Astrocyte of the cerebellum (primary cell): ENCODE measurements around the gene UBL4B.

Experiments used
- DNase-seq: peaks from one replicate; pipeline ENCODE4 v3.0.0-alpha.2; 2011; ENCODE audit warnings: low read depth
- H3K4me3 ChIP-seq: 2 replicates; pipeline ENCODE4 v1.5.1; 2011; ENCODE audit warnings: mild to moderate bottlenecking, low read depth, low read length, moderate library complexity
- in situ Hi-C: cut with HindIII; loops from 2 replicates; pipeline ENCODE4 v1.10.0; 2017; ENCODE audit warnings: low sequenced_read_pairs
- TF ChIP-seq, protein P1 (sequence below): IDR thresholded peaks from 2 replicates; pipeline ENCODE4 v1.5.1; 2012; ENCODE audit warnings: low read length, low read depth, moderate library complexity, mild to moderate bottlenecking; ENCODE audit errors: missing control alignments

Gene UBL4B

GRCh38 chr1:110112143-110112542 is at the start of gene UBL4B:
TSS of gene UBL4B (plus strand) at chr1:110112443. CDS start at chr1:110112535, 92 bp downstream.
- no peak for DNase-seq
- H3K4me3 ChIP-seq: no peak within 1 kb of the TSS
- TF ChIP-seq, protein P1, sequence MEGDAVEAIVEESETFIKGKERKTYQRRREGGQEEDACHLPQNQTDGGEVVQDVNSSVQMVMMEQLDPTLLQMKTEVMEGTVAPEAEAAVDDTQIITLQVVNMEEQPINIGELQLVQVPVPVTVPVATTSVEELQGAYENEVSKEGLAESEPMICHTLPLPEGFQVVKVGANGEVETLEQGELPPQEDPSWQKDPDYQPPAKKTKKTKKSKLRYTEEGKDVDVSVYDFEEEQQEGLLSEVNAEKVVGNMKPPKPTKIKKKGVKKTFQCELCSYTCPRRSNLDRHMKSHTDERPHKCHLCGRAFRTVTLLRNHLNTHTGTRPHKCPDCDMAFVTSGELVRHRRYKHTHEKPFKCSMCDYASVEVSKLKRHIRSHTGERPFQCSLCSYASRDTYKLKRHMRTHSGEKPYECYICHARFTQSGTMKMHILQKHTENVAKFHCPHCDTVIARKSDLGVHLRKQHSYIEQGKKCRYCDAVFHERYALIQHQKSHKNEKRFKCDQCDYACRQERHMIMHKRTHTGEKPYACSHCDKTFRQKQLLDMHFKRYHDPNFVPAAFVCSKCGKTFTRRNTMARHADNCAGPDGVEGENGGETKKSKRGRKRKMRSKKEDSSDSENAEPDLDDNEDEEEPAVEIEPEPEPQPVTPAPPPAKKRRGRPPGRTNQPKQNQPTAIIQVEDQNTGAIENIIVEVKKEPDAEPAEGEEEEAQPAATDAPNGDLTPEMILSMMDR: no peak
- in situ Hi-C loops: no loop called here

- TF ChIP-seq, protein P1: no peak
- no peak overlapping the region for H3K4me3 ChIP-seq
- in situ Hi-C loops: no loop called here
- no peak for DNase-seq
Measured at GRCh38 chr1:110062612-110063011, 49.6 kb upstream of the UBL4B start.

- in situ Hi-C loops: no loop called here
- no peak overlapping the region for H3K4me3 ChIP-seq
- DNase-seq: no peak
- TF ChIP-seq, protein P1: no peak
Measured at GRCh38 chr1:110063781-110064180, 48.5 kb upstream of the UBL4B start.

DNA sequence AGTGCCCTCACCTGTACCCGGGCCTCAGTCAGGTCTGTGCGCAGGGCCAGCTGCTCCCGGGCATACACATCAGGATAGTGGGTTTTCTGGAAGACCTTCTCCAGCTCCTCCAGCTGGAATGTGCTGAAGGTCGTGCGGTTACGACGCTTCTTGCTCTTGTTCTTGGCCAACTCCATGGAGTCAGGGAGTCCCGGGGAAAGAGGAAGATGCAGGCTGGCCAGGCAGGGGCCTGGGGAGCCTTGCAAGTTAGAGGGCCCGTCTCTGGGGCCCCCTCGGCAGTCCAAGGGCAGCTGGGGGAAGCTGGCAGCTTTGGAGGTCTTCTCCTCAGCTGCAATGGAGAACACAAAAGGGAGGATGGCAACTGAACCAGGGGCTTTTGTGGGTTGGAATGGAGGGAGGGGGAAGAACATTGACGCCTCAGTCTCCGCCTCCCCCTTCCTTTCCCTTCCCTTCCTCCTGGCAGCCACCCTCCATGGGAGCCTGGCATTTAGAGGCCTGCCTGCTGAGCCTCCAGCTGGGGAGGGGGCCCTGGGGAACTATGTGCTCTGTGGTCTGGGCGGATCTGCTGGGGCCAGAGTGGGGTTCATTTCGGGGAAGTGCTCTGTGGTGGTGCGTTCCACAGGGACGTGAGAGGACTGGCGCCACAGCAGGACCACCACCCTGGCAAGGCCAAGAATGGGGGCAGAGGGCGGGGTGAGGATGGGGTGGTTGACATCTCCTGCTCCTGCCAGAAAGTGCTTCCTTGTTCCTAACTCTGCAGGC is 47.5 kb upstream of the UBL4B start:
- H3K4me3 ChIP-seq: no peak overlapping the region
- TF ChIP-seq, protein P1: no peak
- DNase-seq: no peak
- in situ Hi-C loops: no loop called here

GRCh38 chr1:110065841-110066240 is 46.4 kb upstream of the UBL4B start:
- no peak overlapping the region for H3K4me3 ChIP-seq
- DNase-seq: no peak
- in situ Hi-C loops: no loop called here
- TF ChIP-seq, protein P1: no peak

DNA sequence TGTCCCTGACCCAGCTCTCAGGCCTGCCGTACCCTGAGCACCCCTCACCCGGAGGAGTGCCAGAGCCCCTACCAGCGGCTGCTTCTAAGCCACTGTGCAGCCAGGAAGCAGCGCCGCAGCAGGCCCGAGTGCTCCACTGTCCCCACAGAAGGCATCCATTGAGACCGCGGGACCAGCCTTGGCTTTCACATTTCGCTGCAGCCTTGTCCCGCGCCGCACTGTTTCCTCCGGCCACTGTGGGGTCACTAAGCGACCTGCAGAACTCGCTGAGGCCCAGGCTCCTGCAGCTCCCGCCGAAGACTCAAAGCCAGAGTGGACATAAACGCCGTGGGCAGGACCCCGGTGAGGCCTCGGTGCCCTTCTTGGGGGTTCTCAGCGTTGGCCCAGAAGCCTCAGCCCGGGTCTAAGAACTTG is 44.8 kb upstream of the UBL4B start:
- no peak for DNase-seq
- TF ChIP-seq, protein P1: no peak
- H3K4me3 ChIP-seq: no peak overlapping the region
- in situ Hi-C loops: no loop called here
